NT2/D1 (cell line): Measurements from ENCODE around the gene ADGRE3.
"Not testable (repeated sequence)": the region's sequence is repeated elsewhere in the genome, so short reads cannot be mapped to it uniquely, and the experiment has no call there.

Experiments used
- DNase-seq: peaks from one replicate; pipeline ENCODE4 v3.0.0-alpha.2; 2011; ENCODE audit warnings: low read depth, low spot score
- H3K27me3 ChIP-seq: 2 replicates; pipeline ENCODE4 v1.6.0; 2011; ENCODE audit warnings: mild to moderate bottlenecking; ENCODE audit not compliant: insufficient read length, insufficient read depth
- H3K36me3 ChIP-seq: 2 replicates; pipeline ENCODE4 v1.6.1; 2011; ENCODE audit warnings: mild to moderate bottlenecking, low read length, mixed read lengths; ENCODE audit not compliant: insufficient read depth, insufficient read length
- H3K4me1 ChIP-seq: 2 replicates; pipeline ENCODE4 v1.5.1; 2011; ENCODE audit not compliant: insufficient read depth, insufficient read length
- H3K4me3 ChIP-seq: 2 replicates; pipeline ENCODE4 v1.5.1; 2011; ENCODE audit warnings: low read depth; ENCODE audit not compliant: insufficient read length
- H3K9ac ChIP-seq: 2 replicates; pipeline ENCODE4 v1.6.0; 2011; ENCODE audit warnings: low read depth; ENCODE audit not compliant: insufficient read length
- H3K9me3 ChIP-seq: 2 replicates; pipeline ENCODE4 v1.5.1; 2011; ENCODE audit warnings: mild to moderate bottlenecking, low read length; ENCODE audit not compliant: insufficient read depth
- SUZ12 ChIP-seq: IDR thresholded peaks from 2 replicates; pipeline ENCODE4 v1.6.1; 2011; ENCODE audit not compliant: insufficient read length, insufficient read depth; ENCODE audit errors: extremely low read depth
- YY1 ChIP-seq: IDR thresholded peaks from 2 replicates; pipeline ENCODE4 v1.6.1; 2011; ENCODE audit not compliant: insufficient read length, insufficient read depth
- ZNF274 ChIP-seq: IDR thresholded peaks from 2 replicates; pipeline ENCODE4 v1.6.1; 2011; ENCODE audit warnings: mild to moderate bottlenecking, low read depth, low read length

ADGRE3 gene

DNA sequence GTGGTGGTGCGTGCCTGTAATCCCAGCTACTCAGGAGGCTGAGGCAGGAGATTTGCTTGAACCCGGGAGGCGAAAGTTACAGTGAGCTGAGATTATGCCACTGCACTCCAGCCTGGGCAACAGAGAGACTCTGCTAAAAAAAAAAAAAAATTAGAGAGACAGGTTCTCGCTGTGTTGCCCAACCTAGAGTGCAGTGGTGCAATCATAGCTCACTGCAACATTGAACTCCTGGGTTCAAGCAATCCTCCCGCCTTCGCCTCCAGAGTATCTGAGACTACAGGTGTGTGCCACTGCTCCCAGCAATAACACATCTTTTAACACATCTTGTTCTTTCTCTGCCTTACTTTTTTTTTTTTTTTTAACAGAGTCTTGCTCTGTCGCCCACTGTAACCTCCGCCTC is 59.0 kb downstream of the ADGRE3 start:
- Histone ChIP-seq H3K27me3 (no peaks in the 10 kb centered on the region), H3K9ac (no peak overlapping the region), H3K4me1 (no peaks in the 10 kb centered on the region), H3K36me3 (no peaks in the 10 kb centered on the region), H3K9me3 (peaks cover 16% of the 10 kb centered on the region), H3K4me3 (no peak overlapping the region)
- DNase-seq: no peak
- no peak for TF ChIP-seq ZNF274
- no peak for TF ChIP-seq SUZ12
- TF ChIP-seq YY1: no peak

DNA sequence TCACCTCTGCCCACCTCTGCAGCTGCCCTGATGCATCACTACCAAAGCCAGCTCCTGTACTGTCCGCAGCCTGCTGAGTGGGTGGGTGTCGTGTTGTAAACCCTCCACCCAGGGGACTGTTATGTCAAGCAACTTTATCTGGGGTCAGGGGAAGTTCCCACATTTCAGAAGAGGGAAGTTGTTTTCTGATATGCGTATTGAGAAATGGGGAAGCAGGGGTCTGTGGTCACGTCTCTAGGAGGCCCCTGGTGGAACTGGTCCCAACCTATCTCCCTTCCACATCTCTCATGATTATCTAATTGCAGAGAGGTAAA is 60.6 kb downstream of the ADGRE3 start:
- Histone ChIP-seq H3K4me3 (no peak overlapping the region), H3K27me3 (no peaks in the 10 kb centered on the region), H3K9me3 (peaks cover 4% of the 10 kb centered on the region; the same call in 1 of the 2 replicates), H3K9ac (no peak overlapping the region), H3K4me1 (no peaks in the 10 kb centered on the region), H3K36me3 (no peaks in the 10 kb centered on the region)
- TF ChIP-seq ZNF274 (no peak), YY1 (no peak), SUZ12 (no peak)
- no peak for DNase-seq

DNA sequence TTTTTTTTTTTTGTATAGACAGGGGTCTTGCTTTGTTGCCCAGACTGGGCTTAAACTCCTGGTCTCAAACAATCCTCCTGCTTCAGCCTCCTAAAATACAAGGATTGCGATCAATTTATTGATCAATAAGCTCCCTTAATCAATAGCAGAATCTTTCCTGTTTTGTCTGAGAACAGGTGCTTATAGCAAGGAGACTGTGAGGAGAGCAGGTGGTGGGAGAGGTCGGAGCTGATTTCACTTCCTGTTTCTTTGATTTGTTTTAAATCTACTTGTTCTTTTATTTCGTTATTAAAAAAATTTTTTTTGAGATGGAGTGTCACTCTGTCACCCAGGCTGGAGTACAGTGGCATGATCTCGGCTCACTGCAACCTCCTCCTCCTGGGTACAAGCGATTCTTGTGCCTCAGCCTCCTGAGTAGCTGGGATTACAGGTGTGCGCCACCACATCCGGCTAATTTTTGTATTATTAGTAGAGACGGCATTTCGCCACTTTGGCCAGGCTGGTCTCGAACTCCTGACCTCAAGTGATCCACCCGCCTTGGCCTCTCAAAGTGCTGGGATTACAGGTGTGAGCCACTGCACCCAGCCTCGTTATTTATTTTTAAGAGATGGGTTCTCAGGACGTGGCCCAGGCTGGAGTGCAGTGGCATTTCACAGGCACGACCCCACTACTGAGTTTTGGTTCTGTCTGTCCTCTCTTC is 61.1 kb downstream of the ADGRE3 start:
- DNase-seq: not testable (repeated sequence)

DNA sequence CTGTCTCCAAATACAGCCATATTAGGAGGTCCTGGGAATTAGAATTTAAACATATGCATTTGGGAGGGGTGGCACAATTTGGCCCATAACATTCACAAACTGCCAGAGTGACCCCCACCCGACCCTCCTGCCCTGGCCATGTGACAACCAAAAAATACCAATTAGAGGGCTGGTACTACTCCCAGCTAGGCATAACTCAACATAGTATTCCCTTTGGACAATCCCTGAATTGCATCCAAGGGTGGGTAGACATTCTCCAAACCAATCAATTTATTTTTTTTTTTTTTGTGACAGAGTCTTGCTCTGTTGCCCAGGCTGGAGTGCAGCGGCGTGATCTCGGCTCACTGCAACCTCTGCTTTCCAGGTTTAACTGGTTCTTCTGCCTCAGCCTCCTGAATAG is 62.0 kb downstream of the ADGRE3 start:
- DNase-seq: no peak
- Histone ChIP-seq H3K4me3 (no peak overlapping the region), H3K4me1 (no peaks in the 10 kb centered on the region), H3K27me3 (no peaks in the 10 kb centered on the region), H3K9ac (no peak overlapping the region), H3K9me3 (no peaks in the 10 kb centered on the region), H3K36me3 (no peaks in the 10 kb centered on the region)
- TF ChIP-seq ZNF274 (no peak), YY1 (no peak), SUZ12 (no peak)

More for the DNA sequence above, 61.1 kb downstream of the ADGRE3 start:
- not testable (repeated sequence) for H3K27me3 ChIP-seq, H3K4me3 ChIP-seq, H3K9me3 ChIP-seq, H3K4me1 ChIP-seq, H3K36me3 ChIP-seq, H3K9ac ChIP-seq

DNA sequence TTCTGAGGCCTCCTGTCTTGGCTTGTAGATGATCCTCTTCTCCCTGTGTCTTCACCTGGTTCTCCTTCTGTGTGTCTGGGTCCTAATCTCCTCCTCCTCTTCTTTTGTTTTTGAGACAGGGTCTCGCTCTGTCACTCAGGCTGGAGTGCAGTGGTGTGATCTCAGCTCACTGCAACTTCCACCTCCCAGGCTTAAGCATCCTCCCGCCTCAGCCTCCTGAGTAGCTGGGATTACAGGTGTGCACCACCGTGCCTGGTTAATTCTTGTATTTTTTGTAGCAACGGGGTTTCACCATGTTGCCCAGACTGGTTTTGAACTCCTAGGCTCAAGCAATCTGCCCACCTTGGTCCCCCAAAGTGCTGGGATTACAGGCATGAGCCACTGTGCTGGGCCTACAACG is 62.4 kb downstream of the ADGRE3 start:
- not testable (repeated sequence) for H3K36me3 ChIP-seq

DNA sequence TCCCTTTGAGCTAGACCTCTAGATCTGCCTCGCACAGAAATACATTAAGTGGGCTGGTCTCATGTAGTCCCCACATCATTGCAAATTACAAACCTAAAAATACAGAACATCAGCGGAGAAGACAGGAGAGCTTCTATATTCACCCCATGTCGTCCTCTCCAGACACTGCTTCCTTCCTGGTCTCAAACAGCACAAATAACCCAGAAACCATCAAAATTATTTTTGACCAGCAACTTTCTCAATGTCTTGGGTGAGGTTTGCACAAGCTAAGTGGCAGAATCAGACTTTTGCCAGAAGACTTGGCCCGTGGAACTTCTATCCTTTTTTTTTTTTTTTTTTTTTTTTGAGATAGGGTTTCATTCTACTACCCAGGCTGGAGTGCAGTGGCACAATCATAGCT is 63.6 kb downstream of the ADGRE3 start:
- TF ChIP-seq YY1 (no peak), SUZ12 (no peak), ZNF274 (no peak)
- H3K36me3 ChIP-seq: no peaks in the 10 kb centered on the region
- no peaks in the 10 kb centered on the region for H3K27me3 ChIP-seq
- H3K9me3 ChIP-seq: no peaks in the 10 kb centered on the region
- no peak overlapping the region for H3K9ac ChIP-seq
- no peaks in the 10 kb centered on the region for H3K4me1 ChIP-seq
- DNase-seq: no peak
- no peak overlapping the region for H3K4me3 ChIP-seq

More for the DNA sequence above, 62.4 kb downstream of the ADGRE3 start:
- H3K4me1 ChIP-seq, H3K4me3 ChIP-seq, H3K27me3 ChIP-seq, H3K9ac ChIP-seq, H3K9me3 ChIP-seq, DNase-seq: not testable (repeated sequence)

DNA sequence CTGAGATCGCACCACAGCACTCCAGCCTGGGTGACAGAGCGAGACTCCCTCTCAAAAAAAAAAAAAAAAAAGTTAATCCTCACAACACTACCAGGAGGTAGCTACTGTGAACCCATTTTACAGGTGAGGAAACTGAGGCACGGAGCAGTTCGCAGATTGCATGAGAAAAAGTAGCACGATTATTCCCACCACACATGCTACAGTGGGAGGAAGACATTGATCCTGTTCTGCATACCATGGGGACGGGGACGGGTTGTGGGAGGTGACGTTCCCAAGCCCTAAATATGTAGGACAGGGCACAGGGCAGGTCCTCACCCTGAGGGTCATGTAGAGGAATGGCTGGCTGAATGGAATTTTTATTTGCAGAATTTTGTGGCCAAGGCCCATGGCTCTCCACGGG is 68.0 kb downstream of the ADGRE3 start:
- no peak for TF ChIP-seq ZNF274
- TF ChIP-seq YY1: no peak
- TF ChIP-seq SUZ12: no peak
- Histone ChIP-seq H3K9ac (no peak overlapping the region), H3K9me3 (no peaks in the 10 kb centered on the region; the same call in 1 of the 2 replicates), H3K36me3 (no peaks in the 10 kb centered on the region), H3K4me1 (no peaks in the 10 kb centered on the region), H3K27me3 (no peaks in the 10 kb centered on the region), H3K4me3 (no peak overlapping the region)
- no peak for DNase-seq

DNA sequence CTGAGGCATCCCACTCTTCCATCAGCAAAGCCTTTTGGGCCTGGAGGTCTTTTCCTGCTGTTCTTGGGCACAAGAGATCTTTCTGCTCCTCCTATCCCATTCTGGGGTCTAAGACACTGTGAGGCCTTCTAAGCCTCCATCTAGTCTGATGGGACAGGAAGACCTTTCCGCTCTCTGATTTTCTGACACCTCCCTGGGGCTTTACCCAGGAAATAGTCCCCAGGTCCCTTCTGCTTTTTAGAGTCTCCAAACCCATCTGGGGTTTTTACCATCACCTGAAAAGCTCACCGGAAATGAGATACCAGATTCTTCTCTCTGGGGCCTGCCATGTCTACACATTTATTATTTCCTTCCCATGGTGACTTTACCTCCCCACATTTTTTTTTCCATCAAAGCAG is 70.7 kb downstream of the ADGRE3 start:
- TF ChIP-seq YY1 (no peak), SUZ12 (no peak), ZNF274 (no peak)
- H3K36me3 ChIP-seq: no peaks in the 10 kb centered on the region
- no peaks in the 10 kb centered on the region; the same call in 1 of the 2 replicates for H3K9me3 ChIP-seq
- H3K27me3 ChIP-seq: no peaks in the 10 kb centered on the region
- no peak overlapping the region for H3K4me3 ChIP-seq
- no peaks in the 10 kb centered on the region for H3K4me1 ChIP-seq
- no peak for DNase-seq
- no peak overlapping the region for H3K9ac ChIP-seq
